Measurements from ENCODE around the gene RTKN. TPM values are rescaled to one million over a fixed set of nuclear protein-coding genes. Genes with fewer than 3 reads are reported as not detected.

The RTKN gene
- total and polyA plus RNA-seq, 9 of the 15 experiments (the other 6 are each of a cell fraction or from before 2014, with no cell fraction given), result 0.14 to 6.9 (median 3.6) TPM

- Histone ChIP-seq H3K9me3 (replicated peaks; ENCODE audit: control insufficient read depth, insufficient read depth, low read depth, low read length) (no peaks in the 10 kb centered on the region), H3K4me1 (replicated peaks in 1 of 2; ENCODE audit: control insufficient read depth in 2 of 2, insufficient read depth in 2 of 2, low read length in 2 of 2) (peaks cover 11 to 16% of the 10 kb centered on the region in 2 experiments; a peak in 3 of 5 replicates), H3K27me3 (ENCODE audit: control insufficient read depth in 2 of 2, insufficient read depth in 2 of 2, low read length in 2 of 2) (no peaks in the 10 kb centered on the region), H3K9me1 (ENCODE audit: control insufficient read depth, insufficient read depth, low read length) (peaks cover 4% of the 10 kb centered on the region), H3K27ac (ENCODE audit: extremely low read depth, low read depth, low read length) (no peak overlapping the region), H3K4me3 (no peak overlapping the region), H3K4me2 (ENCODE audit: insufficient read depth, low read length) (no peak overlapping the region), H2AFZ (ENCODE audit: low read depth, low read length) (no peak overlapping the region), H3K36me3 (ENCODE audit: control insufficient read depth, insufficient read depth, low read length) (peaks cover 24% of the 10 kb centered on the region; the same call in 2 of the 3 replicates), H3K9ac (ENCODE audit: insufficient read depth in 1 of 2, low read depth in 2 of 2, low read length in 2 of 2) (no peak overlapping the region), H4K20me1 (replicated peaks; ENCODE audit: control insufficient read depth, insufficient read depth, low read length) (no peaks in the 10 kb centered on the region), H3K79me2 (ENCODE audit: control insufficient read depth, insufficient read depth, low read length) (peaks cover 13% of the 10 kb centered on the region; the same call in 2 of the 3 replicates)
- ATAC-seq (no peak), FAIRE-seq (no peak), DNase-seq (ENCODE audit: extremely low read depth in 1 of 4, low spot score in 3 of 4) (no peak)
- POLR2A ChIA-PET, result interaction anchor here (0.7 to 4.0 kb wide), 3 partner anchors 7 to 139 kb away, joined by 3 to 28 read pairs (median 4); partner anchors contain the start of genes CCDC142 and TTC31
- CTCF ChIA-PET (ENCODE audit: low intra/inter-chr PET ratio), result no interaction called here
- BruUV-seq (replicated peaks), result no TSS peak
- WGBS (ENCODE audit: insufficient coverage, low coverage, missing lambda C conversion rate), result 91% methylated on average over 6 of the region's 6 CpGs
- in situ Hi-C loops (cut with MboI), result no loop called here
- intact Hi-C loops (cut with micrococcal nuclease), result loop anchor here (2.0 to 5.0 kb wide), 2 partner anchors 77 to 142 kb away; no protein-coding TSS in a partner anchor
- TF ChIP-seq BRCA1 (IDR thresholded peaks at IDR 0.05) (no peak), BRCA1 (CRISPR knock-in tag; IDR thresholded peaks at IDR 0.05) (no peak), ZNF696 (CRISPR knock-in tag; conservative IDR thresholded peaks at IDR 0.05) (no peak), ZEB2 (IDR thresholded peaks at IDR 0.05) (no peak), PURB (CRISPR knock-in tag; IDR thresholded peaks at IDR 0.05; ENCODE audit: low read depth) (no peak), ZNF217 (CRISPR knock-in tag; IDR thresholded peaks at IDR 0.05) (no peak), TOE1 (IDR thresholded peaks at IDR 0.05; ENCODE audit: borderline replicate concordance) (no peak), TOE1 (CRISPR knock-in tag; IDR thresholded peaks at IDR 0.05; ENCODE audit: borderline replicate concordance, low read depth) (no peak), ZNF589 (CRISPR knock-in tag; IDR thresholded peaks at IDR 0.05; ENCODE audit: low read depth) (no peak), GATA2 (CRISPR knock-in tag; IDR thresholded peaks at IDR 0.05) (no peak), NR3C1 (CRISPR knock-in tag; IDR thresholded peaks at IDR 0.05) (no peak), RAD51 (IDR thresholded peaks at IDR 0.05; ENCODE audit: borderline replicate concordance, low read depth) (no peak), ERF (CRISPR knock-in tag; IDR thresholded peaks at IDR 0.05) (no peak), ZBTB34 (CRISPR knock-in tag; IDR thresholded peaks at IDR 0.05) (no peak), ZNF121 (CRISPR knock-in tag; conservative IDR thresholded peaks at IDR 0.05) (no peak), PCBP2 (IDR thresholded peaks at IDR 0.05; ENCODE audit: low read depth, low read length, poor library complexity, severe bottlenecking) (no peak), HBP1 (CRISPR knock-in tag; IDR thresholded peaks at IDR 0.05) (no peak), BRD9 (IDR thresholded peaks at IDR 0.05; ENCODE audit: low read depth, partially characterized antibody) (no peak)
- TF ChIP-seq, protein P1, sequence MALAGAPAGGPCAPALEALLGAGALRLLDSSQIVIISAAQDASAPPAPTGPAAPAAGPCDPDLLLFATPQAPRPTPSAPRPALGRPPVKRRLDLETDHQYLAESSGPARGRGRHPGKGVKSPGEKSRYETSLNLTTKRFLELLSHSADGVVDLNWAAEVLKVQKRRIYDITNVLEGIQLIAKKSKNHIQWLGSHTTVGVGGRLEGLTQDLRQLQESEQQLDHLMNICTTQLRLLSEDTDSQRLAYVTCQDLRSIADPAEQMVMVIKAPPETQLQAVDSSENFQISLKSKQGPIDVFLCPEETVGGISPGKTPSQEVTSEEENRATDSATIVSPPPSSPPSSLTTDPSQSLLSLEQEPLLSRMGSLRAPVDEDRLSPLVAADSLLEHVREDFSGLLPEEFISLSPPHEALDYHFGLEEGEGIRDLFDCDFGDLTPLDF (CRISPR knock-in tag; IDR thresholded peaks at IDR 0.05), result no peak
Observed at GRCh38 chr2:74474481-74474880, 32.7 kb upstream of the RTKN start.

Data from K562 (cell line).